Measurements from ENCODE around the gene PDK3. TPM values are rescaled to one million over a fixed set of nuclear protein-coding genes. Genes with fewer than 3 reads are reported as not detected.

Gene PDK3
- total RNA-seq, 6 donors from 2014 or later = 9.2 to 29.5 (median 15.0) TPM

GRCh38 chrX:24425806-24426205 is 39.3 kb upstream of the PDK3 start:
- TF ChIP-seq EP300 (IDR thresholded peaks at IDR 0.05) (no peak), POLR2A (IDR thresholded peaks at IDR 0.05) (no peak), POLR2AphosphoS5 (IDR thresholded peaks at IDR 0.05) (no peak), CTCF (IDR thresholded peaks at IDR 0.05) (no peak)
- H3K4me3 ChIP-seq = no peak overlapping the region
- no peaks in the 10 kb centered on the region for H3K9me3 ChIP-seq
- H3K36me3 ChIP-seq = no peaks in the 10 kb centered on the region
- ATAC-seq (ENCODE audit: low FRiP score in 2 of 2) = no peak
- no peak overlapping the region for H3K27ac ChIP-seq
- no peak for DNase-seq
- WGBS, 2 donors = 69 to 82% methylated on average over 2 of the region's 2 CpGs
- H3K27me3 ChIP-seq = no peaks in the 10 kb centered on the region
- peaks cover 0 to 9% (median 1%) of the 10 kb centered on the region in 4 donors for H3K4me1 ChIP-seq

- peaks cover 0 to 9% (median 1%) of the 10 kb centered on the region in 4 donors for H3K4me1 ChIP-seq
- no peak for TF ChIP-seq POLR2AphosphoS5 (IDR thresholded peaks at IDR 0.05)
- TF ChIP-seq CTCF (IDR thresholded peaks at IDR 0.05) = no peak
- no peak for TF ChIP-seq EP300 (IDR thresholded peaks at IDR 0.05)
- TF ChIP-seq POLR2A (IDR thresholded peaks at IDR 0.05) = no peak
- no peaks in the 10 kb centered on the region for H3K27me3 ChIP-seq
- H3K4me3 ChIP-seq = no peak overlapping the region
- H3K9me3 ChIP-seq = no peaks in the 10 kb centered on the region
- DNase-seq (no peak), ATAC-seq (ENCODE audit: low FRiP score in 2 of 2) (peak in 1 of 2 donors; percentile 47)
- H3K36me3 ChIP-seq = no peaks in the 10 kb centered on the region
- 78 to 81% methylated on average over 1 to 2 of the region's 2 CpGs for WGBS, 2 donors
- H3K27ac ChIP-seq = no peak overlapping the region
Measured at GRCh38 chrX:24426340-24426913, 38.7 kb upstream of the PDK3 start.

- ATAC-seq (ENCODE audit: low FRiP score in 2 of 2) (peak in 1 of 2 donors; percentile 46), DNase-seq (no peak)
- Histone ChIP-seq H3K27me3 (no peaks in the 10 kb centered on the region), H3K27ac (no peak overlapping the region), H3K4me3 (no peak overlapping the region), H3K36me3 (no peaks in the 10 kb centered on the region), H3K4me1 (peaks cover 0 to 9% (median 1%) of the 10 kb centered on the region in 4 donors), H3K9me3 (no peaks in the 10 kb centered on the region)
- TF ChIP-seq EP300 (IDR thresholded peaks at IDR 0.05) (no peak), POLR2AphosphoS5 (IDR thresholded peaks at IDR 0.05) (no peak), CTCF (IDR thresholded peaks at IDR 0.05) (no peak), POLR2A (IDR thresholded peaks at IDR 0.05) (no peak)
- 77 to 88% methylated on average over 3 to 10 of the region's 10 CpGs for WGBS, 2 donors
Measured at GRCh38 chrX:24426921-24427746, 38.0 kb upstream of the PDK3 start.

- Histone ChIP-seq H3K9me3 (no peaks in the 10 kb centered on the region), H3K4me3 (no peak overlapping the region), H3K4me1 (peaks cover 0 to 9% (median 1%) of the 10 kb centered on the region in 4 donors), H3K27me3 (no peaks in the 10 kb centered on the region), H3K27ac (no peak overlapping the region), H3K36me3 (no peaks in the 10 kb centered on the region)
- ATAC-seq (ENCODE audit: low FRiP score in 2 of 2) = no peak
- WGBS, 2 donors = 60 to 70% methylated on average over 1 of the region's 1 CpG
- no peak for TF ChIP-seq POLR2AphosphoS5 (IDR thresholded peaks at IDR 0.05)
- no peak for TF ChIP-seq EP300 (IDR thresholded peaks at IDR 0.05)
- no peak for TF ChIP-seq POLR2A (IDR thresholded peaks at IDR 0.05)
- TF ChIP-seq CTCF (IDR thresholded peaks at IDR 0.05) = no peak
- no peak for DNase-seq
Measured at GRCh38 chrX:24427747-24428019, 37.4 kb upstream of the PDK3 start.
